ENCODE data around the gene ARHGAP19. TPM values are rescaled to one million over a fixed set of nuclear protein-coding genes. Genes with fewer than 3 reads are reported as not detected.

The ARHGAP19 gene
- total and polyA plus RNA-seq, 2 of the 8 experiments (the other 6 are each of a cell fraction or from before 2014, with no cell fraction given): 13.3 to 32.1 TPM

DNA sequence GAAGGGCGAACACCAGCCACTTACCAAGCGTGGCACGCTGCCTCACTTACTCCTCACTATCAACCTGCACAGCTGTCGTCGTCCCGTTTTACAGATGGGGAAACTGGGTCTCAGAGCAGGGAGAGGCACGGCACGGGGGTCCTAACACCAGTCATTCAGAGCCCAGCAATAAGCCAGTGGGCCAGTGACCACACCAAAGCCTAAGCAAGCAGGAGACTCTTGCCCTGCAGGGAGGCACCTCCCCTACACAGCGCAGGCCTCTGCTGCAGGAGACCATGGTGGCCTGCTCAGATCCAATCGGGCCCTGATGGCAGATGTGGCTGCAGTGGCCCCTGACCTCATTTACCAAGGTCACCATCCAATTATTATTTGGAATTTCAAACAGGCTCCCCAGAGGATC, 111.5 kb downstream of the ARHGAP19 start (continued):
- no peak for TF ChIP-seq NANOG (IDR thresholded peaks at IDR 0.05; ENCODE audit: insufficient read depth, low read depth, low read length, poor library complexity, severe bottlenecking)
- TF ChIP-seq, protein P1, sequence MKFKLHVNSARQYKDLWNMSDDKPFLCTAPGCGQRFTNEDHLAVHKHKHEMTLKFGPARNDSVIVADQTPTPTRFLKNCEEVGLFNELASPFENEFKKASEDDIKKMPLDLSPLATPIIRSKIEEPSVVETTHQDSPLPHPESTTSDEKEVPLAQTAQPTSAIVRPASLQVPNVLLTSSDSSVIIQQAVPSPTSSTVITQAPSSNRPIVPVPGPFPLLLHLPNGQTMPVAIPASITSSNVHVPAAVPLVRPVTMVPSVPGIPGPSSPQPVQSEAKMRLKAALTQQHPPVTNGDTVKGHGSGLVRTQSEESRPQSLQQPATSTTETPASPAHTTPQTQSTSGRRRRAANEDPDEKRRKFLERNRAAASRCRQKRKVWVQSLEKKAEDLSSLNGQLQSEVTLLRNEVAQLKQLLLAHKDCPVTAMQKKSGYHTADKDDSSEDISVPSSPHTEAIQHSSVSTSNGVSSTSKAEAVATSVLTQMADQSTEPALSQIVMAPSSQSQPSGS (IDR thresholded peaks at IDR 0.05; ENCODE audit: low read length): no peak
